GM18507 (cell line): ENCODE data around the gene KAZN.

ENCODE experiments used
- DNase-seq: peaks from one replicate; pipeline ENCODE4 v3.0.0; 2011; ENCODE audit warnings: low read depth; ENCODE audit not compliant: insufficient read length; ENCODE audit errors: extremely low spot score
- FAIRE-seq: peaks from 2 replicates; lab custom pipeline; 2011; peaks lifted over from hg19 to GRCh38; lab: Jason Lieb, UNC

KAZN gene

DNA sequence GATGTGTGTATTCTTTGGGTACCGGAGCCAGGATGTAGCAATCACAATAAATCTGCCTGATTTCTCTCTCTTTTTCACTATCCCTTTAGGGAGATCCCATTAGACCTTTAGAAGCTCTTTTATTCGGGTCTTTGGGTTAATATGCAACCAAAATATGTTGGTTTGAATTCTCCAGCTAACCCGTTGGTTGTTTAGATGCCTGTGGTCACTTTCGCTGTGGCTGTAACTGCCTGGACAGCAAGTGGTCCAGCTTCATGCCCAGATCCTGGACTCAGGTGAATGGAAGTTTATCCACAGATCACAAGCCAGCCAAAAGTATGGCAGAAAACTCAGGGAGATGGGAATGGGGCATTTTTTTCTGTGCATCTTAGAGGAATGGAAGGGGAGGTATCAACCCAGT lies 12.3 kb downstream of the KAZN start:
- DNase-seq (no peak), FAIRE-seq (no peak)

DNA sequence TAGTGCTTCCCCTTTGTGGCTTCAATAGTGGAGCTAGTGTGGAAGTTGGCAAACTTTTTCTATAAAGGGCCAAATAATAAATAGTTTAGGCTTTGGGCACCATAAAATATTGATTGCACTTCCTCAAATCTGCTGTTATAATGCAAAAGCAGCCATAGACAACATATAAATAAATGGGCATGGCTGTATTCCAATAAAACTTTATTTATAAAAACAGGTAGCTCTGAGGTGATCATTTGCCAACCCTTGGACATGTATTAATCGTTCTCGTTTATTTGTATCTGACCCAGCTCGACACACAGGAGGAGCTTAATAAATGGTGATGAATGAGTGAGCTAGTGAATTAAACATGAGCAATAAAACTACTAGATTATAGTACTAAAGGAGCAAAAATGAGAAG lies 13.3 kb downstream of the KAZN start:
- FAIRE-seq, result no peak
- DNase-seq, result no peak

DNA sequence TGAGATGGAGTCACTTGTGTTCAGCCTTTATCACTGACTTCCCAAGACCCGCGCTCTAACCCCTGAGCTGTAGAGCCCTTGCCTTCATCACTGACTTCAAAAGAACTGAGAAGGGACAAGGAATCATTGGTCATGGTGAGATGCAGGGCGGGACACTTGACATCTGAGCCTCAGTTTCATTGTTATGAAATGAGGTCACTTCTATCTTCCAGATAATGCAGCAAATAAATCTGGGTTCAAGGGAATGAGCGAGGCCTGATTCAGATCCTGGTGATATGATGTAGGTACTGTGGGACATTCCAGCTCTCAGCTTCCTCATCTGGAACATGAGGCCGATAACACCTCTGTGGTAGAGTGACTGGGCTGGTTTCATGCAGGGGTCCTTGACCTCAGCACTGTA lies 13.8 kb downstream of the KAZN start:
- no peak for DNase-seq
- no peak for FAIRE-seq

DNA sequence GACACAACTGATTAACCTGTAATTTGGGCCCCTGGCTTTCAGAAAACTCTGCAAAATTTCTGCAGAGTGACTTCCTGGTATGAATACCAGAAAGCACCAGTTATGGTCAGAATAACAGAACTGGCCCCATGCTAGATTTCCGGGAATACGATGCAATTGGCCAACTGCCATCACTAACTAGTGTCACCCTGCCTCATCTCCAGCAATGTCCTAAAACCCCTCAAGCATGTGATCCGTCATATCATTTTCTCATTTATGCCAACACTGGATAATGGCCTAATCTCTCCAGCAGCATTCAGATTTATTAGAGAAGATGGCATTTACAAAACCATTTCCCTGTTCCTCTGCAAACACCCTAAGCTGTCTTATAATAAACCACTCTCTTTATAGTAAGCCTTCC lies 15.4 kb downstream of the KAZN start:
- FAIRE-seq (no peak), DNase-seq (no peak)

DNA sequence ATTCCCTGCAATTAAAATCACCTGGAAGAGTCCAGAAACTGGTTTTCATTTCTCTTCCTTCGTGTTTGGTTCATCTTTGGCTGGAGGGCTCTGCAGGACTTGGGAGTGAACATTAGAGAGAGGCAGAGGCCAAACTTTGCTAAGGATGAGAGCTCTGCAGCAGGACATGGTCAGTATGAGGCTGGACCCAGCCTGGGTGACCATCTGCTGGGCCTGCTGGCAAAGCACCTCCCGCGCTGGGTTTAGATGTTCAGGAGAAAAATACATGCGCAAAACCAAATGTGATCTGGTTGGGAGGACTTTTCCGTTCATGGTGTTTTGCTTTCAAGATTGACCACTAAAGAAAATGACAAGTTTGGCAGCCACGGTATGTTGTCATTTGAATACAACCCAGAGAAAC lies 15.9 kb downstream of the KAZN start:
- FAIRE-seq (no peak), DNase-seq (no peak)

DNA sequence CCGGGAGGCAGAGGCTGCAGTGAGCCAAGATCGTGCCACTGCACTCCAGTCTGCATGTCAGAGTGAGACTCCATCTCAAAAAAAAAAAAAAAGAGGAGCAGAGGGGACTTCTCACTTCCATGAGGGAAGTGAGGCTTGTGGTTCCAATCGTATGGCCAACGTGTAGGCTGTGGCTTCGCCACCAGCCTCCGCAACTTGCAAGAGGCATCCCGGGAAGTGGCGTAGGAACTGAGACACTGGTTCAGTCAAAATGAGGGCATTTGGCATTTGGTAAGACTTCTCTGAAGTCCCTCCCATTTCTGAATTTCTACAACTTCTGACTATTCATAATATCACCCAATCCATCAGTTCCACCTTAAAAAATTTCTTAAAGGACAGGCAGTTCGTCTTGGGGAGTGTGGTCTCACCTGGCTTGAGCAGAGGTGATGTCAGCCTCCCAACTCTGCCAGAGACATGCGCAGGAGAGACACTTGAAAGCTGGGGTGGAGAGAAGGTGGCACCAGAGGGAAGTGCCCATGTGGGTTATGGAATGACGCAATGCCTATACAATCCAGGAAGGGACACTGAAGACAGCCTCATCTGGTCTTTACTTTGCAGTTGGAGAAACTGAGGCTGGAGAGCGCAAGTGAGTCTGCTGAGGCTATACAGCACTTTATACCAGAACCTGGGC lies 17.2 kb downstream of the KAZN start:
- FAIRE-seq (no peak), DNase-seq (no peak)

DNA sequence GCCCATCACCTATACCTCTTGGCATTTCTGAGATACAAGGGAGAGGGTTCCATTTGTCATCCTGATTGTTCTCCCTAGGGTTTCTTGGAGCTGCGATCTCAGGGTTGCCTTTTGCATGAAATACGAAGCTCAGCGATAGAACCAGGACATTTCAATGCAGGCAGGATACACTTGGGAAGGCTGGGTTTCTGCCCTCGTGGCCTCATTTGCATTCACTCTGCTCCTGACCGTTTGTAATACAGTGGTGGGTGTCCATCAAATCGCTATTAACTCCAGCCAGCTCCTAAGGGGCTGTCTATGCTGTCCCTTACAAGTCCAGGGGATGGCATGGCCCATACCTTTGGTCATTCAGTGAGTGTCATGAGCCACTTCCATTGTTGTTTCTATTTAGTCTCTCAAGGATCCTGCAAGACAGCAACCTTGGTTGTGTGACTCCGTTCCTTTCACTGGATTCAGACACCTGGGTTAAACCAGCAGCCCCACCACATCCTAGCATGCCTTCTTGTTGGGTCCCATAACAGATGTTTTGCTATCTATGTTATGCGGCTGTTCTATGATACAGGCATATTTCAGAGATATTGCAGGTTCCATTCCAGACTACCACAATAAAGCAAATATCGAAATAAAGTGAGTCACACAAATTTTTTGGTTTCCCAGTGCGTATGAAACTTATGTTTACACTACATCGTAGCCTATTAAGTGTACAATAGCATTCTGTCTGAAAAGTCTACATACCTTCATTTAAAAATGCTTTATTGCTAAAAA lies 18.3 kb downstream of the KAZN start:
- FAIRE-seq (no peak), DNase-seq (no peak)

DNA sequence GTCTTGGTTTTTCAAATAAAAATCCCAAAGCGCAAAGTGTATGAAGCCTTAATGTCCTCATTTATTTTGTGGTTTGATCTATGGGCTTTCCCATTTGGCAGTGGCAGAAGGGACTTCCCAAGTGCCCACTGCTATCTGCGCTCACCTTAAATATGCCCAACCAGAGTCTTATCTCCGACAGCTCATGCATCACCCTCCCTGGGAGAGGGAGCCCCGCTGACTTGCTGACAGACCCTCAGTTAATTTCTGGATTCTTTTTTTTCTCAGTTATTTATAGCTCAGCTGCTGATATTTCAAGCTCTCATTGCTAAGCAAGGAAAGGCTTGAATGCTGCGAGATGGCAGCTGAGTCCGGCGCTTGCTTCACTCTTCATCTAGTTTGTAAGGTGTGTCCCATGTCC lies 19.3 kb downstream of the KAZN start:
- FAIRE-seq (no peak), DNase-seq (no peak)

DNA sequence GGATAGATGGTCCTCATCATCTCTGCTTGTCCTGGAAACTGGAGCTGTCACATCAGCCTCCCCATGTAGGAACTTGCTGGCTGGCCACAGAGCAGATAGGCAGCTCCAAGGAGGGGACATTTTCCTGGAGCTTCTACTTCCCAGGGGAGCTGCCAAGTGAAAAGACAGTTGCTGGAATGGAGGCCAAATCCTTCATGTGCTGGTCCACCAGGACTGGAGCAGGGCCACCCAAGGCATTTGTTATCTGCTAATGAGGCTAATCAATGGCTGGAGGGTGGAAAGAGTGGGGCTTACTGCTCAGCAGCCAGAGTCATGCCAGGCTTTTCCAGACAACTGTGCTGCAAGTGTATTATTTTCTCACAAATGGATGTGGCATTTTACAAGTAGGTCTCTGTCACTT lies 22.5 kb downstream of the KAZN start:
- DNase-seq (no peak), FAIRE-seq (no peak)

DNA sequence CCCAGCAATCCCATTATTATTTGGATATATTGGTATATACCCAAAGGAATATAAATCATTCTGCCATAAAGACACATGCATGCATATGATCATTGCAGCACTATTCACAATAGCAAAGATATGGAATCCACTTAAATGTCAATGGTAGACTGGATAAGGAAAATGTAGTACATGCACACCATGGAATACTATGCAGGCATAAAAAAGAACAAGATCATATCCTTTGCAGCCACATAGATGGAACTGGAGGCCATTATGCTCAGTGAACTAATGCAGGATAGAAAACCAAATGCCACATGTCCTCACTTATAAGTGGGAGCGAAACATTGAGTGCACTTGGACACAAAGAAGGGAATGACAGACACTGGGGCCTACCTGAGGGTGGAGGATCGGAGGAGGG lies 24.6 kb downstream of the KAZN start:
- no peak for DNase-seq
- no peak for FAIRE-seq

DNA sequence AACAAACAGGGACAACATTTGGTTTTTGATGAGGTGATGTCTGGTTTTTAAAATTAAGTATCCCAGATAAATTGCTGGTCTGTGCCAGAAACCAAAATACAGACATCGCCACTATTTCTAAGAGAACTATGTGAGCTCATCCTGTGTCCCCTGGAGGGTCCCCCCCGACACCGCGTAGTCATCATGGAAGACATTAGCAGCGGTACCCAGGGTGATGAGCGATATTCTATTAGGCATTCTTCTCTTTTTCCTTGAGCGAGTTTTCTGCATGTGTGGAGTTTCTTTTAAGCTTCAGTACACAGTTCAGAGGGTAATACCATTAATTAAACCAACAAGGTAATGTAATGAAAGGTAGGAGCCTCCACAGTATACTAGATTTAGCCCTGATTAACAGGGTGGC lies 26.5 kb downstream of the KAZN start:
- DNase-seq (no peak), FAIRE-seq (no peak)

DNA sequence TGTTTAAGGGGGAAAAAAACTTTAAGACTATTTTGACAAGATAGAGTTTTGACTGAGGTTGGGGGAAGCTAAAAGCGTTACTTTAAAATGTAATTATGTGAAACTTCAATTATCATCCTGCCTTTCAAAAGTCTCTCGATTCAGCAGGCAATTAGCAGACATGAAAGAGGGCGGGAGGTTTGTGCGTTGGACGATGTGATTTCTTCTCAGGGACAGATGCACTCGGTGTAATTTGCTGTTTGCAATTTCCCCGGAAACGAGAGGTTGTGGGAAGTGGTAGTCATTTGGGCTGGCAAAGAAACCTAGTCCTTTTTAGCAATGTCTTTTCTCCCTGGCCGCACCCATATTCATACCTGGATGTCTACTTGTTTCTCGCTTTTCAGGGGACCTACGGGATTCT lies 27.1 kb downstream of the KAZN start:
- DNase-seq (no peak), FAIRE-seq (no peak)

DNA sequence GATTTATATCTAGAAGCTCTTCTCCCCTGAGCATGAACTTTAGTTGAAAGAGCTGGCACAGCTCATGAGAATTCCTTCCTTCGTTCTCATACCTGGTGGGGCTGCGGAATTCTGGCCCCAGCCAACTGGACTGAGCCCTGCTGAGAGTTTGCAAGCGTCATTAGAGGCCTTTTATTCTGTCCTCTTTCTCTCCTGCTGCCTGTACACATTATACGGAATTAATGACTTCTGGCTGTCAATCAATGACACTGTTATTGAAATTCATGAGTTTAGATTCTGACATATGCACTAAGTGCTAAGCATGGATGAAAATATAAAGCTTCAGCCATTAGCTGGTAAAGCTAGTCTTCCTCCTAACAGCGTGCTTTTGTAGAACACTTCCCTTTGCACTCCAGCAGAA lies 27.5 kb downstream of the KAZN start:
- FAIRE-seq (no peak), DNase-seq (no peak)

DNA sequence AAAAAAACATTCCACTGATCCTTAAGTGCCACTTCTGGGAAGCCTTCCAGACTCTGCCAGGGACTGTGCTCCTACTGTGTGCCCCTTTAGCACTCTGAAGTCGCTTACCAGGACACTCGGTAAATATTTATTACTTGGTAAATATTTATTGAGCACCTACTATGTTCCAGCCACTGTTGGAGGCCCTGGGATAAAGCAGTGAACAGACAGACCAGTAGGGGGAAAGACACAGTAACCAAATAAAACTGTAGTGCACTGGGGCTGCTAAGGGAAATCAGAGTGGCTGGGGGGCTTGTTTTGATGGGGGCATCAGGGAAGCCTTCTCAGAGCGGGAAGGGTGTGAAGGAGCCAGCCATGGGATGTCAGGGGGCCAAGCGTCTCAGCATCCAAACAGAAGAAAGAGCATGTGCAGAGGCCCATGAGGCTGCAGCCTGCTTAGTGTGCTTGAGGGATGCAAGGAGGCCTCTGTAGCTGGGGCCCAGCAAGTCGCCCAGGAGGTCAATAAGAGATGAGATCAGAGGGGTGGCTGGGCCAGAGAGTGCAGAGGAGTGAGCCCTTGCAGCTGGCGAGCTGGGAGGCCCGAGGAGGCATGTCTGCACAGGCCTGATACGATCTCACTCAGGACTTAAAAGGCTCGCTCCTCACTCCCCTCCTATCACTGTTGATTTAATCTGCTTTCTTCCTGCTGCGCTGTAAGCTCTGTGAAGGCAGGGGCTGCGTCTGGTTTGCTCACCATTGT lies 28.6 kb downstream of the KAZN start:
- no peak for DNase-seq

DNA sequence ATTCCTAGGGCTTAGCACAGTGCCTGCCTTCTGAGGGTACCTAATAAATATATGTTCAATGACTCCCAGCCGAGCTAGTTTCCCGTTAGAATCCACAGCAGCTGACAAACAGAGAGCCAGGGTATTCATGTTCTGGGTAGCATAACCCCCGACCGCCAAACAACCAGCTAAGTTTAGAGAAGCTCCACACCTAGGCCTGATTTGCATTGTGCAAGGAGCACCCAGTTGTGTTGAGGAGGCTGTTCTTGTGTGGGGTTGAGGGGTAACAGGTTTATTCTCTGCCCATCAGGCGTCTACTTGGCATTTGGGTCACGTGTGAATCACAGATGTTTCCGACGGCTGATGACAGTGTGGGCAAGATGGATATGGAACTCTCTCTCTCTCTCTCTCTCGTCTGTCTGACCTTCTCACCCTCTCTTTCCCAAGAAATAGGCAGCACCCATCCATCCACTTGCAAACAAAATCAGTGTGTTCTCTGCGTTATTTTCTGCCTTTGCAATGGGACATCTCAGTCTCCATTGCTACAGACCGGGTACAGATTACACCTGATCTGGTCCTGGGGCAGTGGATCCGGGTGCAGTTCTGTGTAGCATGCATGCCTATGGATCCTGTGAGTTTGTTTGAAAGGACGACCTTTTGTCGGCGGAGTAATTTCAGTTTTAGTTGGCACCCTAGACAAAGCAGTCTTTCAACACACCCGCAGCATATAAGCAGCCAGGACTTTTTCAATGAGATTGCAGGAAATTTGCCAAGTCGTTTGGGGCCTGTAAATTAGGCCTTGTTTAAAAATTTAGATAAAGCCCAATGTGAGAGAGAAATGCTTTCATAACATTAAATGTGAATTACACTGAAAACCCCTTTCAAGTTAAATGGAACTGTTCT lies 29.4 kb downstream of the KAZN start:
- no peak for DNase-seq
- FAIRE-seq, result no peak

More for the DNA sequence above, 28.6 kb downstream of the KAZN start:
- no peak for FAIRE-seq

DNA sequence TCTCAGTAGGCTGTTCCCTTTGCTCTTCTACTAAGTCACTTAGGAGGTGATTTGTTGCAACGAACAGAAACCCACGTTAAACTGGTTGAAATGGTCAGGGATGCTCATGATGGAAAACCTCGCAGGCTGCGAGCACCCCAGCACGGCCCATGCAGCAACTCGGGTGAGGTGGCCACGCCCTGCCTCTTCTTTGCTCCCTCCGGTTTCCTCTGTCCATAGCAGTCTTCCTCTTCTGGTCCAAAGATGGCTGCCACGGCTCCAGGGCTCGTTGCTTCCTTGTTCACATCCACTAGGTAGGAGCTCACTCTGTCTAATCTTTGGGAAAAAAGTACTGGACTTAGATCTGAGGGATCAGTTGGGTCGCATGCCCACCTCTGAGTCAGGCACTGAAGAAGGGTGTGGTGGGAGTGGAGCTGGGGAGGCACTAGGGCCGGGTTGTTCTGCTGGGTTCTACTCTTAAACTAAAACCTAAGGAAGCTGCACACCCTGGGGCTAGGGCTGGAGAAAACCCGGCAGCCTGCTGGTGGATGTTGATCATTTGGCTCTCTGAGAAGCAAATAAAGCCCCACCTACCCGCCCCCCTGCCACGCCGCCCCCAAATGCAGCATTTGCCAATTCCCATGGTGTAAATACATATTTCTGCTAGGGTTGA lies 31.0 kb downstream of the KAZN start:
- FAIRE-seq (no peak), DNase-seq (no peak)

DNA sequence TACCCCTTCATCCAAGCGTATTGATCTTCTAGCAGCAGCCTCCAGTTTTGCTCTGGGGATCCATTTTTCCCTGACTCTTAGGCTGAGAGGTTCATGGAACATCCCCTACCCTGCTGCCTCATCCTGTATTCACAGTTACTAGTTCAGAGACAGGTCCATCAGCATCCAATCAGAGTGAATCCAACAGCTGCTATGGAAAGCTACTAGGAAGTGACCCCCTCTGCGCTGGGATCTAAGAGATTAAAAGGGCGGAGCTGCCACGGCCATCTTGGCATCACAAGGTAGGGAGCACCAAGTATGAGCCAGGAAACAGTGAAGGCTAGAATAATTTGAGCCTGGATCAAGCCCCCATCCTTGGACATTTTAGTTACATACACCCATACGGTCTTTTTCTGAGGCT lies 32.5 kb downstream of the KAZN start:
- FAIRE-seq (no peak), DNase-seq (no peak)

DNA sequence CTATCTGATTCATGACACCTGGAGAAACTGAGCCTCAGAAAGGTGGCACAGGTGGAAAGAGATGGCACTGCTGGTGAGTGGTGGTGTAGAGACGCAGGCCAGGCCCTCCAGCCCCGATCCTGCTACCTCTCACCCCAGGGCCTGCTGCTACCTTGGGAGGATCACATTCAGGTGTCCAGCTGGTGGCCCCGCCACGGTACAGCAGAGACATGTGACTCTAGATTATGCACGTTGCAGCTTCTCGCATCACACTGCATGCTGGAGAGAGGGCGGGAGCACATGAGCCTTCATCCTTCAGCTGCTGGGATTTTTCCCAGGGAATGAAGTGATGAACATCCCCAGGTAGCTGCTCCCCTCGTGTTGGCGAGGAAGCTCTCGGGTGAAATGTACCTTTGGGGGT lies 32.9 kb downstream of the KAZN start:
- FAIRE-seq (no peak), DNase-seq (no peak)

DNA sequence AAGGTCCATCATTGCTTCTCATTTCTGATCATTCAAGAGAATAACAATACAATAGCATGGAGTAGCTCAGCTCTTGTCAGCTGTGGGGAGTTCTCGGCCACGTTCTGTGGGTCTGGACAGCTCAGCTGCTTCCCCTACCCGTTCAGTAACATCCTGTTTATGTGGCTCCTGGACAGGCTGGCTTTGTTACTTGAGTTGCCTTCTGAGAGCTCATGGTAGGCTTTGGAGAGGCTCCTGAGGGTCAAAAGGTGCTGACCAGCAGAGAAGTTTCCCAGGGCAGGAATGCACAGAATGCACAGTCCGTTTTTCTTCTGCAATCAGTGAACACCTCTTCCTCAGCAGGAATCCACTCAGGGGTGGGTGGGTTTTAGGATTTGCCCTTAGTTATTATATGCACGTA lies 36.0 kb downstream of the KAZN start:
- no peak for FAIRE-seq
- no peak for DNase-seq
